ENCODE results near the gene LRP3.

LRP3 gene

GRCh38 chr19:33208904-33209849 is 15.0 kb downstream of the LRP3 start:
- TF ChIP-seq REST (IDR thresholded peaks at IDR 0.05; ENCODE audit: low read depth) (no peak), EGR1 (IDR thresholded peaks at IDR 0.05) (no peak), YY1 (IDR thresholded peaks at IDR 0.05; ENCODE audit: low read depth) (no peak), ZBTB7A (IDR thresholded peaks at IDR 0.05; ENCODE audit: low read depth) (no peak), TCF12 (IDR thresholded peaks at IDR 0.05; ENCODE audit: low read depth) (no peak), CREB1 (IDR thresholded peaks at IDR 0.05; ENCODE audit: low read depth) (no peak), MAX (IDR thresholded peaks at IDR 0.05) (no peak), NFIC (IDR thresholded peaks at IDR 0.05) (no peak), TAF1 (IDR thresholded peaks at IDR 0.05; ENCODE audit: low read depth) (no peak), RAD21 (IDR thresholded peaks at IDR 0.05; ENCODE audit: low read depth) (no peak), TEAD4 (IDR thresholded peaks at IDR 0.05) (no peak), CEBPB (IDR thresholded peaks at IDR 0.05) (no peak), FOXM1 (IDR thresholded peaks at IDR 0.05; ENCODE audit: borderline replicate concordance, low read depth) (no peak), EP300 (IDR thresholded peaks at IDR 0.05; ENCODE audit: borderline replicate concordance) (no peak)
- TF ChIP-seq, protein P1, sequence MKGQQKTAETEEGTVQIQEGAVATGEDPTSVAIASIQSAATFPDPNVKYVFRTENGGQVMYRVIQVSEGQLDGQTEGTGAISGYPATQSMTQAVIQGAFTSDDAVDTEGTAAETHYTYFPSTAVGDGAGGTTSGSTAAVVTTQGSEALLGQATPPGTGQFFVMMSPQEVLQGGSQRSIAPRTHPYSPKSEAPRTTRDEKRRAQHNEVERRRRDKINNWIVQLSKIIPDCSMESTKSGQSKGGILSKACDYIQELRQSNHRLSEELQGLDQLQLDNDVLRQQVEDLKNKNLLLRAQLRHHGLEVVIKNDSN (IDR thresholded peaks at IDR 0.05): no peak

DNA sequence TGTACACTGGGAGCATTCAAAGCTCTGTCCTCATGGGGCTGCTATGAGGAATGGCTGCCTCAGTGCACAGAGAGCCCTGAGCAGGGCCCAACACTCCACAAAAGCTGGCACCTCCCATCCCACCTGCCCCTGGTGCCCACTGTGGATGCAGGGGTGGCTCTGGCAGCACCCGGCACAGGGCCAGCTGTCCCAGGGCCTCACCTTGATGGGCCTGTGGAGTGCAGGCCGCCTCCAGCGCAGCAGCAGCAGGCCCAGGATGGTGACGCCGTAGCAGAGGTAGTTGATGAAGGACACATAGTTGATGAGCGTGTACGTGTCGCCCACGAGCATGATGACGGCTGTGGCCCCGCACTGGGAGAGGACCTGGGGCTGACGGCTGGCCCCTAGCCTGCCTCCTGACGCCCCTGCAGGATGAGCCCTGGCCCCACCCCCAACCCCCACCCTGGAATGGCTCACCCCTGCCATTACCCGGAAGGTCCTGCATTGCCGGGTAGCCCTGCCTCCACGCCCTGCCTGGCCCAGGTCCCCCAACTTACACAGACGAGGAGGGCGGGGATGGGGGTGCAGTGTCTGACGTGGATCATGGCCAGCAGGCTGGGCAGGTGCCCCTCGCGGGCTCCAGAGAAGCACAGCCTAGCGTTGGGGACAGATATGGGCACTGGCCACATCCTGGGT is 16.3 kb downstream of the LRP3 start:
- TF ChIP-seq, protein P1 (IDR thresholded peaks at IDR 0.05): no peak
- TF ChIP-seq TEAD4 (IDR thresholded peaks at IDR 0.05) (no peak), TCF12 (IDR thresholded peaks at IDR 0.05; ENCODE audit: low read depth) (no peak), ZBTB7A (IDR thresholded peaks at IDR 0.05; ENCODE audit: low read depth) (no peak), FOXM1 (IDR thresholded peaks at IDR 0.05; ENCODE audit: borderline replicate concordance, low read depth) (no peak), REST (IDR thresholded peaks at IDR 0.05; ENCODE audit: low read depth) (no peak), TAF1 (IDR thresholded peaks at IDR 0.05; ENCODE audit: low read depth) (no peak), CREB1 (IDR thresholded peaks at IDR 0.05; ENCODE audit: low read depth) (no peak), EP300 (IDR thresholded peaks at IDR 0.05; ENCODE audit: borderline replicate concordance) (no peak), RAD21 (IDR thresholded peaks at IDR 0.05; ENCODE audit: low read depth) (no peak), MAX (IDR thresholded peaks at IDR 0.05) (no peak), CEBPB (IDR thresholded peaks at IDR 0.05) (no peak), NFIC (IDR thresholded peaks at IDR 0.05) (no peak), EGR1 (IDR thresholded peaks at IDR 0.05) (no peak), YY1 (IDR thresholded peaks at IDR 0.05; ENCODE audit: low read depth) (no peak)

DNA sequence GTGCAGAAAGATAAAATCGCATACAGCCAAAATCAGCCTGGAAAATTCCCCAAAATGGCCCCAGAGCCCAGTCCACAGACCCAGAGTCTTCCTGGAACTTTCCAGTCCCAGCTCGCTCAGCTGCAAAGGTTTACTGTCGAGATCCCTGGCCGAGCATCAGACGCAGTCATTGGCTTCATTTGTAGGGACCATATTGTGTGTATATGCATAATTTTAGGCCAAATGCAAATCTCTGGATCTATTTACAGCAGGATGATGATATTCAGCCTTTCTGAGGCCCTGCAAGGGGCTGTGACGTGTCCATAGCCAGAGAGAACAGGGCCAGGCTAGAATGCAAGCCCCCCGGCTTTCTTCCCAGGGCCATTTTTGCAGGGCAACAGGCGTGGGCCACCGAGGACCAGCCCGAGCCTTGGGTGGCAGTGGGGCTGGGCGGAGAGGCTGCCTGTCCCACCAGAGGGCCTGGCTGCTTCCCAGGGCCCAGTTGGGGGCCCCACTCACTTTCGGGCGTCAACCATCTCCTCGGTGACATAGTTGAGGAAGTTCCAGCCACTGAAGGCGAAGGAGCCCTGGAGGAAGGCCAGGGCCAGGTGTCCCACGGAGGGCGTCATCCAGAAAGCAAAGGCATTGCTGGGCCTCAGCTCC is 17.8 kb downstream of the LRP3 start:
- TF ChIP-seq TEAD4 (IDR thresholded peaks at IDR 0.05) (no peak), MAX (IDR thresholded peaks at IDR 0.05) (no peak), TCF12 (IDR thresholded peaks at IDR 0.05; ENCODE audit: low read depth) (no peak), EGR1 (IDR thresholded peaks at IDR 0.05) (no peak), CEBPB (IDR thresholded peaks at IDR 0.05) (no peak), TAF1 (IDR thresholded peaks at IDR 0.05; ENCODE audit: low read depth) (no peak), EP300 (IDR thresholded peaks at IDR 0.05; ENCODE audit: borderline replicate concordance) (no peak), REST (IDR thresholded peaks at IDR 0.05; ENCODE audit: low read depth) (no peak), FOXM1 (IDR thresholded peaks at IDR 0.05; ENCODE audit: borderline replicate concordance, low read depth) (no peak), CREB1 (IDR thresholded peaks at IDR 0.05; ENCODE audit: low read depth) (no peak), NFIC (IDR thresholded peaks at IDR 0.05) (no peak)

Measured in Ishikawa (cell line).